Fibroblast of lung (primary cell): ENCODE data around the gene C1orf74.

Source experiments
- CTCF ChIP-seq, 2 donors: IDR thresholded peaks in 1 of 2; conservative IDR thresholded peaks in 1 of 2; 1 replicate in 1 of 2; 2 replicates in 1 of 2; pipeline ENCODE4 v1.5.1; 2011 to 2012; ENCODE audit warnings: low read length in 2 of 2, control low read depth in 1 of 2, inconsistent platforms in 1 of 2, low read depth in 1 of 2, mild to moderate bottlenecking in 1 of 2
- EZH2 ChIP-seq: IDR thresholded peaks from 2 replicates; pipeline ENCODE4 v1.5.1; 2012; ENCODE audit warnings: low read length, control low read depth, mild to moderate bottlenecking; ENCODE audit errors: missing control alignments

- no peak for TF ChIP-seq CTCF (conservative IDR thresholded peaks at IDR 0.05 in 1 of 2, IDR thresholded peaks at IDR 0.05 in 1 of 2; ENCODE audit: low read depth in 1 of 2, low read length in 2 of 2)
- no peak for TF ChIP-seq EZH2
Observed at GRCh38 chr1:209774592-209774991, 9.8 kb downstream of the C1orf74 start.
